ENCODE measurements around the gene SPR. TPM values are rescaled to one million over a fixed set of nuclear protein-coding genes. Genes with fewer than 3 reads are reported as not detected.

The SPR gene
- polyA plus RNA-seq, 1 donor: 8.5 TPM

- DNase-seq: no peak
Observed at GRCh38 chr2:72927619-72928550, 40.7 kb downstream of the SPR start.

- DNase-seq: no peak
Observed at GRCh38 chr2:72929010-72929409, 41.8 kb downstream of the SPR start.

GRCh38 chr2:72931280-72931910, 44.2 kb downstream of the SPR start:
- no peak for DNase-seq

GRCh38 chr2:72932045-72932740, 45.0 kb downstream of the SPR start:
- DNase-seq: no peak

GRCh38 chr2:72932805-72933204, 45.6 kb downstream of the SPR start:
- no peak for DNase-seq

- DNase-seq: no peak
Observed at GRCh38 chr2:72933207-72933606, 46.0 kb downstream of the SPR start.

GRCh38 chr2:72933646-72934151, 46.5 kb downstream of the SPR start:
- DNase-seq: no peak

GRCh38 chr2:72934683-72935610, 47.7 kb downstream of the SPR start:
- DNase-seq: no peak

- DNase-seq: no peak
Observed at GRCh38 chr2:72935611-72935957, 48.4 kb downstream of the SPR start.

- DNase-seq: no peak
Observed at GRCh38 chr2:72936660-72937355, 49.6 kb downstream of the SPR start.

- DNase-seq: no peak
Observed at GRCh38 chr2:72937356-72937669, 50.1 kb downstream of the SPR start.

- DNase-seq: no peak
Observed at GRCh38 chr2:72938455-72938854, 51.2 kb downstream of the SPR start.

GRCh38 chr2:72940361-72940760, 53.2 kb downstream of the SPR start:
- DNase-seq: no peak

- DNase-seq: no peak
Observed at GRCh38 chr2:72940786-72941185, 53.6 kb downstream of the SPR start.

Other genes with a start within 250 kb of the SPR start
- 25.0 TPM for gene EXOC6B, start 61.4 kb upstream of the SPR start, polyA plus RNA-seq (ENCODE audit: insufficient read length)
- 37.9 TPM for gene EMX1, start 30.1 kb downstream of the SPR start, polyA plus RNA-seq (ENCODE audit: insufficient read length)
- 26.3 TPM for gene SFXN5, start 184.3 kb downstream of the SPR start, polyA plus RNA-seq (ENCODE audit: insufficient read length)
- 43.9 TPM for gene RAB11FIP5, start 225.5 kb downstream of the SPR start, polyA plus RNA-seq (ENCODE audit: insufficient read length)